C4-2B (cell line): Measurements from ENCODE around the gene MSH2.

Experiments used
- H3K27ac ChIP-seq: fragments of 450-650 bp; 2 replicates; pipeline ENCODE4 v1.5.1; 2017
- CTCF ChIP-seq: fragments of 450-650 bp; conservative IDR thresholded peaks from 2 replicates; pipeline ENCODE4 v1.5.1; 2017; ENCODE audit warnings: mild to moderate bottlenecking
- ZFX ChIP-seq: fragments of 450-650 bp; IDR thresholded peaks from 2 replicates; pipeline ENCODE4 v1.6.1; 2017

The MSH2 gene

GRCh38 chr2:47531378-47532042, 128.6 kb downstream of the MSH2 start:
- no peak overlapping the region for H3K27ac ChIP-seq
- TF ChIP-seq ZFX (no peak), CTCF (no peak)
